Testis (tissue), 2 donors: ENCODE results near the gene KRTAP10-8.

ENCODE experiments used
- CTCF ChIP-seq, 3 experiments: fragments of 450-650 bp in 2 of 3; fragments of 200-600 bp in 1 of 3; sonication (generic) in 1 of 3; IDR thresholded peaks; one replicate each; pipeline ENCODE4 v1.5.1; 2016 to 2019; ENCODE audit warnings: antibody characterized with exemption in 3 of 3, mild to moderate bottlenecking in 2 of 3, moderate library complexity in 1 of 3
- POLR2A ChIP-seq: fragments of 450-650 bp; IDR thresholded peaks from one replicate; pipeline ENCODE4 v1.6.1; 2017; ENCODE audit warnings: antibody characterized with exemption, mild to moderate bottlenecking, moderate library complexity

GRCh38 chr21:44613386-44614155, 1.7 kb downstream of the KRTAP10-8 start:
- no peak for TF ChIP-seq CTCF (IDR thresholded peaks at IDR 0.05)
- no peak for TF ChIP-seq POLR2A
